Renal cortex interstitium (tissue), 11 donors: ENCODE measurements around the gene TRAPPC4. TPM values are rescaled to one million over a fixed set of nuclear protein-coding genes. Genes with fewer than 3 reads are reported as not detected.
"Not testable (repeated sequence)": the region's sequence is repeated elsewhere in the genome, so short reads cannot be mapped to it uniquely, and the experiment has no call there.

Experiments used
- DNase-seq, 11 donors: peaks; one replicate each; pipeline ENCODE4 v3.0.0-alpha.2; 2013; ENCODE audit warnings: low read depth in 9 of 11, low spot score in 4 of 11; ENCODE audit errors: extremely low read depth in 1 of 11
- polyA plus RNA-seq, 3 donors: library from polyadenylated mRNA; unstranded; fragments of 120-200 nt; gene quantifications; one replicate each; pipeline ENCODE4 v1.2.1, GENCODE V29; 2013; ENCODE audit not compliant: insufficient read length in 3 of 3

TRAPPC4 gene
- polyA plus RNA-seq, 3 donors, result 91.1 to 115 (median 102) TPM

GRCh38 chr11:118997627-118998387 is 20.8 kb upstream of the TRAPPC4 start, which contains the start of gene CENATAC:
TSS of gene CENATAC (plus strand) at chr11:118998138. CDS start at chr11:118998198, 60 bp downstream.
- peak; percentile 66 to 90 (median 89) for DNase-seq

- DNase-seq, result no peak
Measured at GRCh38 chr11:118998388-118998717, 20.2 kb upstream of the TRAPPC4 start.

- no peak for DNase-seq
Measured at GRCh38 chr11:118998822-118999221, 19.7 kb upstream of the TRAPPC4 start.

GRCh38 chr11:119000906-119001305 is 17.7 kb upstream of the TRAPPC4 start:
- no peak for DNase-seq

GRCh38 chr11:119006656-119007055 is 11.9 kb upstream of the TRAPPC4 start:
- no peak for DNase-seq

- DNase-seq, result no peak
Measured at GRCh38 chr11:119011476-119012053, 7.0 kb upstream of the TRAPPC4 start.

- no peak for DNase-seq
Measured at GRCh38 chr11:119012629-119013170, 5.9 kb upstream of the TRAPPC4 start.

- DNase-seq, result no peak
Measured at GRCh38 chr11:119014209-119014924, 4.2 kb upstream of the TRAPPC4 start.

- no peak for DNase-seq
Measured at GRCh38 chr11:119015054-119015611, 3.4 kb upstream of the TRAPPC4 start.

GRCh38 chr11:119016216-119017009 is 2.2 kb upstream of the TRAPPC4 start:
- DNase-seq, result no peak

GRCh38 chr11:119017377-119017776 is 1.2 kb upstream of the TRAPPC4 start:
- not testable (repeated sequence) for DNase-seq

GRCh38 chr11:119019996-119020395 is 1.4 kb downstream of the TRAPPC4 start:
- DNase-seq, result no peak

- DNase-seq, result no peak
Measured at GRCh38 chr11:119021631-119022030, 3.1 kb downstream of the TRAPPC4 start.

GRCh38 chr11:119023741-119024140 is 5.2 kb downstream of the TRAPPC4 start:
- no peak for DNase-seq

GRCh38 chr11:119024430-119025098 is 6.0 kb downstream of the TRAPPC4 start:
- no peak for DNase-seq

GRCh38 chr11:119025099-119025473 is 6.5 kb downstream of the TRAPPC4 start:
- no peak for DNase-seq

GRCh38 chr11:119025541-119025940 is 7.0 kb downstream of the TRAPPC4 start:
- no peak for DNase-seq

- no peak for DNase-seq
Measured at GRCh38 chr11:119025978-119026766, 7.6 kb downstream of the TRAPPC4 start.
